ENCODE data around the gene RPS3. TPM values are rescaled to one million over a fixed set of nuclear protein-coding genes. Genes with fewer than 3 reads are reported as not detected.

Gene RPS3
- total and polyA plus RNA-seq, 9 of the 15 experiments (the other 6 are each of a cell fraction or from before 2014, with no cell fraction given), result 2,700 to 5,771 (median 3,679) TPM

DNA sequence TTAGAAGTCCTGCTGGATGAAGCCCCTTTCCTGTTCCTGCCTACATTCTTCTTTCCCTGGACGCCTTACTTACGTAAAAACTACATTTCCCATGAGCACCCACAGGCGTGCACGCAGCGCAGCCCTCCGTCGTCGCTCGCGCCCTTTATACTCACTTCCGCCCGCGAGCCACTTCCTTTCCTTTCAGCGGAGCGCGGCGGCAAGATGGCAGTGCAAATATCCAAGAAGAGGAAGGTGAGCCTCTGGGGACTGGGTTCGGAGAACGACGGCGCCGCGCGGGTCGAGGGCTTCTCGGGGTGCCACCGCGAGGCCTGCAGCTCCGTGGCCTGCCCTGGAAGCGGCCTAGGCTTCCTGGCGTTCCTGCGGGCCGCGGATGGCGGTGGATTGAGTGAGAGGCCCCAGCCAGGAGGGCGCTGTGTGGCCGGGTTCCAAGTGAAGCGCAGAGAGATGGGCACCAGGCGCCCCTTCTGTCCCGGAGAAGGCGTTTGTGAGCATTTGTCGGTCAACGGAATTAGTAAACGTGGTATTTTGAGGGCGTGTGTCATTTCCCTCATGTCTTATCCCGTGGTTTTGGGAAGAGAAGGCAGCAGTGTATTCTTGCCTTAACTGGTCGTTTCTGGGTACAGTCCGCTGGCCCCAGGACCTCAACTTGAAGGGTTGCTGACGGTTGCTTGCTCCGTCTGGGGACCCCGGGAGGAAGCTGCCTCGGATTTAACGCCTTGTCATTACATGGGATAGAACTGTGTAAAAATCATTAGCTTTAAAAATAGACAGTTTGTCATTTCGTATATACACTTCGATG is at the start of gene RPS3 (continued):
- peak; percentile 25; the same call in 1 of the 2 replicates for TF ChIP-seq STAG1 (CRISPR knock-in tag; IDR thresholded peaks at IDR 0.05; ENCODE audit: borderline replicate concordance)
- TF ChIP-seq, protein P1, sequence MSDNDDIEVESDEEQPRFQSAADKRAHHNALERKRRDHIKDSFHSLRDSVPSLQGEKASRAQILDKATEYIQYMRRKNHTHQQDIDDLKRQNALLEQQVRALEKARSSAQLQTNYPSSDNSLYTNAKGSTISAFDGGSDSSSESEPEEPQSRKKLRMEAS (CRISPR knock-in tag; IDR thresholded peaks at IDR 0.05), result peak; percentile 90
- TF ChIP-seq TAL1 (IDR thresholded peaks at IDR 0.05), result no peak
- TF ChIP-seq, protein P2, sequence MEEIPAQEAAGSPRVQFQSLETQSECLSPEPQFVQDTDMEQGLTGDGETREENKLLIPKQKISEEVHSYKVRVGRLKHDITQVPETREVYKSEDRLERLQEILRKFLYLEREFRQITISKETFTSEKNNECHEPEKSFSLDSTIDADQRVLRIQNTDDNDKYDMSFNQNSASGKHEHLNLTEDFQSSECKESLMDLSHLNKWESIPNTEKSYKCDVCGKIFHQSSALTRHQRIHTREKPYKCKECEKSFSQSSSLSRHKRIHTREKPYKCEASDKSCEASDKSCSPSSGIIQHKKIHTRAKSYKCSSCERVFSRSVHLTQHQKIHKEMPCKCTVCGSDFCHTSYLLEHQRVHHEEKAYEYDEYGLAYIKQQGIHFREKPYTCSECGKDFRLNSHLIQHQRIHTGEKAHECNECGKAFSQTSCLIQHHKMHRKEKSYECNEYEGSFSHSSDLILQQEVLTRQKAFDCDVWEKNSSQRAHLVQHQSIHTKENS (CRISPR knock-in tag; IDR thresholded peaks at IDR 0.05), result no peak
- 0 out of 2 replicates have a peak, but pooled peaks have one; percentile 46 for TF ChIP-seq ZKSCAN1 (IDR thresholded peaks at IDR 0.05; ENCODE audit: low read depth, low read length)
- TF ChIP-seq ZNF239 (CRISPR knock-in tag; IDR thresholded peaks at IDR 0.05), result no peak; the same call in 1 of the 2 replicates
- peak; percentile 91; the same call in 1 of the 2 replicates for TF ChIP-seq SRSF1 (IDR thresholded peaks at IDR 0.05; ENCODE audit: low read depth, low read length)
- no peak for TF ChIP-seq PHB (CRISPR knock-in tag; IDR thresholded peaks at IDR 0.05)
- TF ChIP-seq ZNF668 (CRISPR knock-in tag; IDR thresholded peaks at IDR 0.05), result no peak
- no peak for TF ChIP-seq TARDBP (IDR thresholded peaks at IDR 0.05)
- TF ChIP-seq, protein P3, sequence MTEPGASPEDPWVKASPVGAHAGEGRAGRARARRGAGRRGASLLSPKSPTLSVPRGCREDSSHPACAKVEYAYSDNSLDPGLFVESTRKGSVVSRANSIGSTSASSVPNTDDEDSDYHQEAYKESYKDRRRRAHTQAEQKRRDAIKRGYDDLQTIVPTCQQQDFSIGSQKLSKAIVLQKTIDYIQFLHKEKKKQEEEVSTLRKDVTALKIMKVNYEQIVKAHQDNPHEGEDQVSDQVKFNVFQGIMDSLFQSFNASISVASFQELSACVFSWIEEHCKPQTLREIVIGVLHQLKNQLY (CRISPR knock-in tag; conservative IDR thresholded peaks at IDR 0.05), result no peak
- TF ChIP-seq, protein P4, sequence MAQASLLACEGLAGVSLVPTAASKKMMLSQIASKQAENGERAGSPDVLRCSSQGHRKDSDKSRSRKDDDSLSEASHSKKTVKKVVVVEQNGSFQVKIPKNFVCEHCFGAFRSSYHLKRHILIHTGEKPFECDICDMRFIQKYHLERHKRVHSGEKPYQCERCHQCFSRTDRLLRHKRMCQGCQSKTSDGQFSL (CRISPR knock-in tag; IDR thresholded peaks at IDR 0.05), result no peak; the same call in 1 of the 2 replicates
- TF ChIP-seq, protein P4 (tag; IDR thresholded peaks at IDR 0.05), result no peak
- TF ChIP-seq NELFE (IDR thresholded peaks at IDR 0.05; ENCODE audit: insufficient read depth, insufficient read length), result no peak
- TF ChIP-seq SMAD2 (IDR thresholded peaks at IDR 0.05; ENCODE audit: low read depth, low read length), result no peak
- peak; percentile 97 for TF ChIP-seq PRPF4 (IDR thresholded peaks at IDR 0.05; ENCODE audit: insufficient read depth, low read depth, low read length, poor library complexity, severe bottlenecking)
- TF ChIP-seq KLF1 (tag; IDR thresholded peaks at IDR 0.05), result peak; percentile 66; the same call in 1 of the 2 replicates
- no peak for TF ChIP-seq U2AF2 (optimal IDR thresholded peaks at IDR 0.05; ENCODE audit: low read depth, low read length)
- no peak for TF ChIP-seq XRCC3 (IDR thresholded peaks at IDR 0.05)
- TF ChIP-seq IRF2 (CRISPR knock-in tag; IDR thresholded peaks at IDR 0.05), result no peak
- TF ChIP-seq ASH1L (IDR thresholded peaks at IDR 0.05; ENCODE audit: borderline replicate concordance, low read depth, partially characterized antibody), result no peak
- TF ChIP-seq, protein P5, sequence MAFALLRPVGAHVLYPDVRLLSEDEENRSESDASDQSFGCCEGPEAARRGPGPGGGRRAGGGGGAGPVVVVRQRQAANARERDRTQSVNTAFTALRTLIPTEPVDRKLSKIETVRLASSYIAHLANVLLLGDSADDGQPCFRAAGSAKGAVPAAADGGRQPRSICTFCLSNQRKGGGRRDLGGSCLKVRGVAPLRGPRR (CRISPR knock-in tag; IDR thresholded peaks at IDR 0.05), result no peak
- TF ChIP-seq ILF3 (IDR thresholded peaks at IDR 0.05; ENCODE audit: borderline replicate concordance), result no peak; the same call in 1 of the 2 replicates
- TF ChIP-seq FOXK2 (conservative IDR thresholded peaks at IDR 0.05 in 1 of 2, IDR thresholded peaks at IDR 0.05 in 1 of 2; ENCODE audit: low read depth in 2 of 2), result no peak
- no peak for TF ChIP-seq HDGF (IDR thresholded peaks at IDR 0.05)

Data from K562 (cell line).